HG03565 (cell line): ENCODE results near the gene PCGF2.

Experiments
- ATAC-seq: cut with Tn5 transposase; IDR thresholded peaks from one replicate; pipeline ENCODE4 v1.9.1; 2021; ENCODE audit warnings: mild to moderate bottlenecking, moderate library complexity; ENCODE audit not compliant: unreplicated experiment

Gene PCGF2

DNA sequence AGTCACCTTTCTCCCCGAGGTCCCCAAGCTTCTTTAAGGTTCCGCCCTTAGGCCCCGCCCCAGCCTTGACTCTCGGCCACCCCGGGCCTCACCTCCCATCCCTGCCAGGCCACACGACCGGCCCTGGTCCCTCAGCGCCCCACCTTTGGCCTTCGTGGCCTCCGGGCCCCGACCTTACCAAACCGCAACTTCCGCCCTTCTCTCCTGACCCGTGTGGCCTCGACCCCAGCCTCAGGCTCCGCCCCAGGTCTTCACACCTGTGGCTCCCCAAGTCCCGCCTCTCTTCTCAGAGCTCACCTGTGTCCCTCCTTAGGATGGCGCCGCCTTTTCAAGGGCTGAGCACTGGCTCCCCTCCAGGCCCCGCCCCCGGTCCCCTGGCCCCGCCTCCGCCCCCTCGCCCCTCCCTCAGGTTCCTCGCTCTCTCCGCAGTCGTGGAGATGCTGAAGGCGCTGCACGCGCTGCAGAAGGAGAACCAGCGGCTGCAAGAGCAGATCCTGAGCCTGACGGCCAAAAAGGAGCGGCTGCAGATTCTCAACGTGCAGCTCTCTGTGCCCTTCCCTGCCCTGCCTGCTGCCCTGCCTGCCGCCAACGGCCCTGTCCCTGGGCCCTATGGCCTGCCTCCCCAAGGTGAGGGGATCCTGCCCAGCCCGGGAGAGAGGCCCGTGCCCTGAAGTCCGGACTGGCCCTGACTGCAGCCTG lies 28.0 kb downstream of the PCGF2 start:
- no peak for ATAC-seq

DNA sequence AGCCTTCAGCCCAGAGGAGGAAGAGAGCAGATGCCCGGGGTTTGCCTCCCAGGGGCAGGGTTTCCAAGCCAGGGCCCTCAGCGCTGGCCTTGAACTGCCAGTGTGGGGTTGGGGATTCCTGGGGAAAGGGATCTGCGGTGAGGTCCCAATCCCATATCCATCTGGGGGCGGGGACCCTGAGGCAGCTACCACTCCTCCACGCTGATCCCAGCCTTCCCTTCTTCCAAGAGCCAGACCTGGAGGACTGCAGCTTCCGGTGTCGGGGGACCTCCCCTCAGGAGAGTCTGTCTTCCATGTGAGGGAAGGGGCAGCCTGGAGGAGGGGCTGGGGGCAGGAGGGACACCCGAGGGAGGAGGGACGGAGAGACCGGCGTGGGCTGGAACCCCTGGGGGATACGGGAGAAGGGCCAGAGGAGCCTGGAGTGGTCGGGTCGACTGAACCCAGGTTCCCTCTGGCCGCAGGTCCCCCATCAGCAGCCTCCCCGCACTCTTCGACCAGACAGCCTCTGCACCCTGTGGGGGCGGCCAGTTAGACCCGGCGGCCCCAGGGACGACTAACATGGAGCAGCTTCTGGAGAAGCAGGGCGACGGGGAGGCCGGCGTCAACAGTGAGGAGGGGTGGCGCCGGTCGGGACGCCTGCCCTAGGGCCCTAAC lies 28.7 kb downstream of the PCGF2 start:
- no peak for ATAC-seq

DNA sequence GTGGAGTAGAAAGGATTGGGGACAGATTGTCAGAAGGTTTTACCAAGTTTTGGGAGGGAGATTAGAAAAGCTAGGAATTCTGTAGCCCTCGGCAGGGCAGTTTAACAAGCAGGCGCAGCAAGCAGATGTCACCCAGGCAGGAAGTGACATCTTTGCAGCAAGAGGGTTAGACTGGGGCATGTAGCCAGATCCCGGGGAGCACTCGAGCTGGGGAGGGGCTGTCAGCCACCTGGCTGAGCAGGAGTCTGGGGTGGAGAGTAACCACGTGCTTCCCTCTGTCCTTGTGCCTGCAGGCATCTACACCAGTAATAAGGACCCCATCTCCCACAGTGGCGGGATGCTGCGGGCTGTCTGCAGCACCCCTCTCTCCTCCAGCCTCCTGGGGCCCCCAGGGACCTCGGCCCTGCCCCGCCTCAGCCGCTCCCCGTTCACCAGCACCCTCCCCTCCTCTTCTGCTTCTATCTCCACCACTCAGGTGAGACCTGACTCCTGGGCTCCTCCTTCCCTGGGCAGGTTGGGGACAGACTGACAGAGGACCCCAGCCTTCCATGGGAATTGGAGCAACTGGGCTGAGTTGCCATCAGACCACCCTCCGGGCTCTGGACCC lies 30.9 kb downstream of the PCGF2 start:
- no peak for ATAC-seq

DNA sequence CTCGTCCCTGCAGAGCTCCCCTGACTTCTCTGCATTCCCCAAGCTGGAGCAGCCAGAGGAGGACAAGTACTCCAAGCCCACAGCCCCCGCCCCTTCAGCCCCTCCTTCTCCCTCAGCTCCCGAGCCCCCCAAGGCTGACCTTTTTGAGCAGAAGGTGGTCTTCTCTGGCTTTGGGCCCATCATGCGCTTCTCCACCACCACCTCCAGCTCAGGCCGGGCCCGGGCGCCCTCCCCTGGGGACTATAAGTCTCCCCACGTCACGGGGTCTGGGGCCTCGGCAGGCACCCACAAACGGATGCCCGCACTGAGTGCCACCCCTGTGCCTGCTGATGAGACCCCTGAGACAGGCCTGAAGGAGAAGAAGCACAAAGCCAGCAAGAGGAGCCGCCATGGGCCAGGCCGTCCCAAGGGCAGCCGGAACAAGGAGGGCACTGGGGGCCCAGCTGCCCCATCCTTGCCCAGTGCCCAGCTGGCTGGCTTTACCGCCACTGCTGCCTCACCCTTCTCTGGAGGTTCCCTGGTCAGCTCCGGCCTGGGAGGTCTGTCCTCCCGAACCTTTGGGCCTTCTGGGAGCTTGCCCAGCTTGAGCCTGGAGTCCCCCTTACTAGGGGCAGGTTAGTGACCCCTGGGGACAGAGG lies 31.6 kb downstream of the PCGF2 start:
- ATAC-seq = no peak

DNA sequence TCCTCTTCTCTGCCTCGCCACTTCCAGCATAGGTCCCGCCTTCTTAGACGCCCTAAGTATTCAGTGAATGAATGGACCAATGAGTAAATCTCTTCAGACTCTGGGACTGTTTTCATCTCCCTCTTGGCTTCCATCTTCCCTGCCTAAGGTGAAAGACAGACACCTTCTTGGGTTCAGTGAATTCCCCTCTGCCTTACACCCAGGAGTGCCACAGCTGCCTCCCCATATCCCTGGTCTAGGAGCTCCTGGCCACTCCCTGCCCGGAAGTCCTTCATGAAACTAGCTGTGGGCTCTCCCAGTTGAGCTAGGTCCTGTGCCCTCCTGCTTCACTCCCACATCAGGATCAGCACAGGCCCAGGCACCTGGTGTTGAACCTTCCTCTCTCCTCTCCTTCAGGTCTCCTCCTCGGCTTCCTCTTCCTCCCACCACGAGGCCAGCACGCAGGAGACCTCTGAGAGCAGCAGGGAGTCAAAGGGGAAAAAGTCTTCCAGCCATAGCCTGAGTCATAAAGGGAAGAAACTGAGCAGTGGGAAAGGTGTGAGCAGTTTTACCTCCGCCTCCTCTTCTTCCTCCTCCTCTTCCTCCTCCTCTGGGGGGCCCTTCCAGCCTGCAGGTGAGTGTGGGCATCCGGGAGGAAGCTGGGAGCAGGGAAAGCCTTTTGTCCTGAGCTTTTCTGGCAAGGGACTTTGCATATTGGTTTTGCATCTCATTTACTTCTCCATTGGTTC lies 32.8 kb downstream of the PCGF2 start:
- ATAC-seq = no peak

DNA sequence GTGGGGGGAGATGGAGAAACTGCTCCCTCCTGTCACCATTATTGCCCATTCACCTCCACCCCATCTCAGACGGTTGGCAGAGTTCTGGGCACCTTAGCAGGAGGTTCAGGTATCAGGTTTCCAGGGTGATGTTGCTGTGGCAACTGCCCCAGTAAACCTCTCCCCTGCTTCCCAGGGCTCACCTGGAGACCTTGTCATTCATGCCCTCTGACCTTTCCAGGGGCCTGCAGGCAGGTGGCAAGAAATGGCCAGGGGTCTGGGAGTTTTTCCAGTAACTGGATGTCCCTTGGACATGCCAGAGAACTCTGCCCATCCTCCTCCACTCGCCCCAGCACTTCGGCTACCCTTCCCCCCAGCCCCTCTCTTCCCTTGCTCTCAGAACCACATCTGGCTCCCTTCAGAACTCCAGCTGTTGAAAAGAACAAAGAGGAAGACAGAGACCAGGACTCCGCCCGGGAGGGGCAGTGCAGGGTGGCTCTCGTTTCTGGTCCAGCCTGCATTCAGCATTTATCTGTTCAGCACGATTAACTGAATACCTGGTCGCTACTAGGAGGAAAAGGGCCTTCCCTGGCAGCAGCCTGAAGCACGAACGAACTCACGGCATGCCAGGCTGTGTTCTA lies 34.6 kb downstream of the PCGF2 start:
- no peak for ATAC-seq

DNA sequence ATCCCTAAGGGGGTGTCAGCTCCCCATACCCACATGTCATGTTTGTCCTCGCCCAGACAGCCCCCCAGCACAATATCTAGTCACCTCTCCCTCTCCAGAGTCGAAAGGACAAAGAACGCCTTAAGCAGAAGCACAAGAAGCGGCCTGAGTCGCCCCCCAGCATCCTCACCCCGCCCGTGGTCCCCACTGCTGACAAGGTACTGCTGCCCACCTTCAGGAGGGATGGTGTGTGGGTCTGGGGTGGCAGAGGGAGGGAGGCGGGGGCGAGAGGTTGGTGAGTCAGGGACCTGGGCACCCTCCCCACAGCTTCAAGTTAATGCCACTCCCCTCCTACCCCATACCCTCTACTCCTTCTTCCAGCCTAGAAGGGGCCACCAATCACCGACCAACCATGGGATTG lies 35.5 kb downstream of the PCGF2 start:
- ATAC-seq = no peak

DNA sequence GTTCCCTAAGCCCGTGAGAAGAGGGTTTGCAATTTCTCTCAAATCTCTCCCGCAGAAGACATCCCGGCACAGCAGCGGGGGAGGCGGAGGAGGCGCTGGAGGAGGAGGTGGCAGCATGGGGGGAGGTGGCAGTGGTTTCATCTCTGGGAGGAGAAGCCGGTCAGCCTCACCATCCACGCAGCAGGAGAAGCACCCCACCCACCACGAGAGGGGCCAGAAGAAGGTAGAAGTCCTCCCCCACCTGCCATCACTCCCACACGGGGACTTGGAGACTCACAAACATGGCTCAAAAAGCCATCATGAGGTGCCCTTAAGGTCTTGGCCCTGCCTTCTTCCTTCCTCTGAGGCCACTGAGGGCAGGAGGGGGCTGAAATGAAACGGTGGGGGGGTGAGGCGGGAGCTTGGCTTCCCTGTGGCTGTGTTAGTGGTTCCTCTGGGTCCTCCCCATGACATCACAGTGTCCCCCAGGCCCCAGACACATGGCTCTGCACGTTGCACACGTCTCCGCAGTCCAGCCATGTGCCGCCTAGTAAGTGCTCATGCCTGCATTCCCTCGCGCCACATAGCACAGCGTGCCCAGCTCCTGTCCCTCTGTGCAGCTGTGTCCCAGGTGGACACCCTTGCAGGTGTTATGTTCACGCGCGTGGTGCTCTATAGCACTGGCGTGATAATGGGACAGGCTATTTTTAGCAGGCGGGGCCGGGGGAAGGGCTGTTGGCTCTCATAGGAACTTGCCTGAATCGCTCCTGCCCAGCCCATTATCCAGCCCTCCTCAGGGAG lies 36.2 kb downstream of the PCGF2 start:
- no peak for ATAC-seq

DNA sequence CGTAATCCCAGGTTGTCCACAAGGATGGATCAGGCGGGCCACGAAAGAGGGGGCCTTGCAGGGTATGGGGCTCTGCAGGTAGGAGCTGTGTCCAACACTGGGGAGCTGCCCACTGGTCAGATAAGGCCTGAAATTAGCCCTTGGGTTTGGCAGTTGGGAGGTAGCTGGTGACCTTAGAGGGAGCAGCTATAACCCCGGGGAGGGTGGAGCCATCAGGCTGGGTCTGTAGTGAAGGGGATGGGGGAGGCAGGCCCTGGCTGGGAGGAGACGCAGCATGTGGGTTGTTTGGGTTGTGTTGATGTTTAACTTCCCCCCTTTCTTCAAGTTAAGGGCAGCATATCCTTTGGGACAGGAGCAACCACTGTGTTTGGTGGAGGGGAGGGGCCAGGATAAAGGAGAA lies 37.2 kb downstream of the PCGF2 start:
- no peak for ATAC-seq

DNA sequence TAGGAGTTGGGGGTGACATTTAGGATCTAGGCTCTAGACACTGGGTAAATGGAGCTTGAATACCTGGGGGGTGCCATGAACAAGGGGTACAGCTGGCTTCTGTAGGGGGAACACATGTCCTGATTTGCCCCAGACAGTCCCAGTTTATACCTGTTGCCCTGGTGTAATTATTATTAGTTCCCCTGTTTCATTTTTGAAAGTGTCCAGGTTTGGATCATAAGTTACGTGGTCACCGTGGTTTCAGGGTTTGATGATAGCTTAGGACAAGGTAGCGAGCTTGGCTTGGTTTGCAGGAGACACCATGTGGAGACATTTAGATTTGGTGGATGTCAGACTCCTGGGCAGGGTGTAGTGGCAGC lies 37.6 kb downstream of the PCGF2 start:
- no peak for ATAC-seq

DNA sequence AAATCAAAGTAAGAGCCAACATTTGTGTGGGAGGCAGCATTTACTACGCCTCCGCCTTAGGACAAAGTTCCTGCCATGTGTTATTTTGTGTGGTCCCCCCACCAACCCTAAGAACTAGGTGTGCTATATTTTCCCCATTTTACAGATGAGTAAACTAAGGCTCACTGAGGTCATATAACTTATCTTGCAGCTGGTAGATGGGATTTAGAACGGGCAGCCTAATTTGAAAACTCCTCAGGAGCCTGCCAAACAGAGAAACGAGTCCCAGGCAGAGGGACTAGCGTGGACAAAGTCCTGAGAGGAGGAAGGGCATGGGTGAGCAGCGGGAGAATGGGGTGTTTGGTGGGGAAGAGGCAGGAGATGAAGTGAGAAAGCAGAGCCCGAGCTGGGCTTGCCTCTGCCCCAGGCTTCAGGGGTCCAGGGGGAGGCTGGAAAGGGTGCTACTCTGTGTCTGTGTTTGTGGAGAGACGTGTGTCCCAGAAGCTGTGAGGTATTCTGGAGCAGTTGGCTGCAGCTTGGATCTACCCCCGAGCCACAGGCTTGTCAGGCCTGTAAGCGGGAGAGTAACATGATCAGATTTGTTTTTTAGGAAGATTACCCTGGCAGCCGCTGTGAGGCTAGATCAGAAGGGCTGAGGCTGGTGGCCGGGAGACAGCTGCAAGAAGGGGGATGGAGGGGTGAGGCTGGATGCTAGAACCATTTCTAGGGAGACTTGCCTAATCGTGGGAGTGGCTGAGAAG lies 38.1 kb downstream of the PCGF2 start:
- no peak for ATAC-seq

DNA sequence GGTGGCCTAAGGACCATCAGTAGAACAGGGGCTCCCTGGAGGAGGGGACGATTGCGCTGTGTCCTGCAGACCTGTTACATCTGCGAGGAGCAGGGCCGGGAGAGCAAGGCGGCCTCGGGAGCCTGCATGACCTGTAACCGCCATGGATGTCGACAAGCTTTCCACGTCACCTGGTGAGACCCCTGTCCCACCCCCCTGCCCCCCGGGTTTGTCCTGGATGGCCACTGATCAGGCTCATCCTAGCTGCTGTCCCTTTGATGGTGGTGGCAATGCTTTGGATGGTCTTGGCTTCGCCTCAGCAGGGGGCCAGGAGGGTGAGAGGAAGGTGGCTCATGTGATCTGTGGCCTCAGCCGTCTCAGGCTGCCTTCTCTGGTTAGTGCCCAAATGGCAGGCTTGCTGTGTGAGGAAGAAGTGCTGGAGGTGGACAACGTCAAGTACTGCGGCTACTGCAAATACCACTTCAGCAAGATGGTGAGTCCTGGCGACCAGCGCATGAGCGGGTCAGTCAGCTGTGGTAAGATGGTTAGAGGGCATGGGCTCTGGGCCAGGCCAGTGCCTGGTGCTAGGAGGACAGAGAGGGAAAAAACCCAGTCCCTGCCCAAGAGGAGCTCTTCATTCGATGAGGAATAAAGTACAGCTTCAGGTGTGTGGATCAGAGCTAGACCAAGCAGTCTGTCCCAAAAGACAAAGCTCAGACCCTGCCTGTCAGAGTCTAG lies 38.9 kb downstream of the PCGF2 start:
- no peak for ATAC-seq

DNA sequence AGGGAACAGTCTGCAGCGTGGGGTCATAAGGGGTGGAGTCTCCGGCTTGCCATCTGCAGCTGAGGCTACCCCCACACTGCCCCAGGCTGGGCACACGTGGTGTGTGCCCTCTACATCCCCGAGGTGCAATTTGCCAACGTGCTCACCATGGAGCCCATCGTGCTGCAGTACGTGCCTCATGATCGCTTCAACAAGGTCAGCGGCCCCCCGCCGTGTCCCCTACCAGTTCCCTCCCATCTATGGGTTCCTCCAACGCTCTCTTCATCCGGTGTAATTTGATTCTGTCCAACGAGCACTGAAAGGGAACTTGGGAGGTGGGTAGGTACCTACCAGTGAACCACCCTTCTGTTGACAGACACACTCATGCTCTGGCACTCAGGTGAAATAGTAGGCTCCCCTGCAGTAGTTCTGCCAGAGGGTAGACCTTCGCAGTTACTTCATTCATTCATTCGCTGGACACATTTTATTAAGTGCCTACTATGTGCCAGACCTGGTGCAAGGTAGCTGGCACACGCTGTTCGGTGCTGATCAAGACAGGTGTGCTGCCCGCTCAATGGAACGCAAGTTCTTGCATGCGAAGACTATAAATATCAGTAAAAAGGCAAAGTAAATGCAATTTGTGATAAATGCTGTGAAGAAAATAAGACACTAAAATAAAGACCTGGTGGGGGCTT lies 40.3 kb downstream of the PCGF2 start:
- no peak for ATAC-seq

DNA sequence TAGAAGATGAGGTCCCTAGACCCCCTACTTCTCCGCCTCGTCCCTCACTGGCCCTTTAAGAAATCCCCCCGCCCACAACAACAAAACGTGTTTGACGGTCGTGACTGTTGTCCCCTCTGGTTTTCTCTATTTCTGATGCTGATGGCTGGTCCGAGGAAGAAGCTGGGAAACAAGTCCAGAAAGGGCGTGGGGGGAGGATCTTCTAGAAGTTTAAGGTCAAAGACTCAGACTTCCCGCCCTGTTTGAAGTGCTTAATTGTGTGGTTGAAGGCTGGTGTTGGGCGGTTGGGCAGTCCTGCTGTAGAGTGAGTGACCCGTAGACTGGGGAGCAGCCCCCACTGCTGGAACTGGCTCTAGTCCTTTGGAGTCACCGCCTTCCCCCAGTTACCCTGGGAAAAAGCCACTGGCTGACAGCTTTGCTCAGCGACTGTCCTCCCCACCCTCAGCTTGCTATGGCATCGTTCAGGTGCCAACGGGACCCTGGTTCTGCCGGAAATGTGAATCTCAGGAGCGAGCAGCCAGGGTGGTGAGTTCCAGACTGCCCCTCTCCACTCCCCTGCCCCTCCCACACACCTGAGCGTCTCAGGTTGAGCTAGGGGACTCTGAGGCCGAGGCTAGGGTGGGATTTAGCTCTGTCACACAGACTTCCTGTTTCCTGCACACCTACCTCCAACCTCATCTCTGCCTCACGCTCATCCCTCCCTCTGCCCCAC lies 41.5 kb downstream of the PCGF2 start:
- no peak for ATAC-seq

DNA sequence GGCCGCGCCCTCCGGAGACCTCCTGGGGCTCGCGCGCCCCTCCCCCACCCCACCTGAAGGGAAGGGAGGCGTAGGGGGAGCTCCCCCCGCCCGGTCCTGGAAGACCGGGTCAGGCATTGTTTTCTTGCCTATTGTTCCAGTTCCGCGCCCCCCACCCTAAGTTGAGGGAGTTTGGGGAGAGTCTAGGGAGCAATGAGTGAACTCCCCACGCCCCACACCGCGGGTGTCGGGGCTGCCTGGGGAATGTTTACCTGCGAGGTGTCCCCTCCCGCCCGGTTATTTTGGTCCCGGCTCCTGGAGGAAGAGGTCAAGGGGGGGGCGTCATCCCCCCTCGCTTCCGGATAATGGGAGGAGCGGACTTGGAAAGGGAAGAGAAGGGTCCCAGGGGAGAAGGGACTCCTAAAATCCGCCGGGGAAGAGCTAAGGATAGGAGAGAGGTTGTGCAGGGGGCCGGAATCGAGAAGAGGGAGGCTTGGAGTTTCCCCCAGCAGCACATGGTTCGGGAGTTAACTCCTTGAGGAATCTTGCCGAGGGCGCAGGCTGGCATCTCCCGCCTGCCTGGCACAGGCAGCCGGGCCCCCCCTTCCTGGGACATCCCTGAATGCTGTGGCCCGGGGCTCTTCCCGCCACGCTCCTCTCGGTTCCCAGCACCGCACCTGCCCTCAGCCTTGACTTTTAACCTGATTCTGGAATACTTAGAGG lies 42.2 kb downstream of the PCGF2 start:
- no peak for ATAC-seq

DNA sequence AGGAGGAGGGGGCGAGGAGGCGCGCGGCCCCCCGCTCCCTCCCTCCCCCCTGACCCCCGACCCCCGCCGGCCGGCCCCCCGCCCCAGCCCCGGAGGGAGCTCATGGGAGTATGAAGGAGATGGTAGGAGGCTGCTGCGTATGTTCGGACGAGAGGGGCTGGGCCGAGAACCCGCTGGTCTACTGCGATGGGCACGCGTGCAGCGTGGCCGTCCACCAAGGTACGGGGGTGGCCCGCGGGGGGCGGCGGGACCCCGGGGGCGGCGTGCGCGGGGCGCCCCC lies 42.7 kb downstream of the PCGF2 start:
- no peak for ATAC-seq
